ENCODE results near the gene S1PR1. TPM values are rescaled to one million over a fixed set of nuclear protein-coding genes. Genes with fewer than 3 reads are reported as not detected.

S1PR1 gene
- total RNA-seq, 1 experiment from 2014 or later = 0.24 TPM

DNA sequence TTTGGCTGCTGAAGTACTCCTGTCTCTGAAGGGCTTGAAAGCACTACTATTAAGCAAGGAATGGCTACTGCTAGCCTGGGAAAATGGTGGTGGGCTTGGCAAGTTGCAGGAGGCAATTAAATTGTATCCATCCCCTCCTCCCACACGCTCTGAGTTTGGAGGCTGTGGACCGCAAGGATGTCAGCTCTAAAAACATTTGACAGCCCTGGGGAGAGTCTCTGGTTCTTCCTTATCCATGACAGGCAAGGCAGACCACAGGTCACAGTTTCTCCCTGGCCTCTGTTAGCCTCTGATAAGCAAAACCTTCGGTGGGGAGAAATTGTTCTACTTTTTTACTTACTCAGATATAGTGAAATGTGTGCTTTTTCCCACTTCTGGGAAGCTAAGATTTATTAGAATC is 46.6 kb downstream of the S1PR1 start:
- no peaks in the 10 kb centered on the region for H3K9me3 Mint-ChIP-seq
- Histone ChIP-seq H4K8ac (replicated peaks; ENCODE audit: insufficient read length, low read depth, low read length) (no peak overlapping the region), H2BK20ac (ENCODE audit: low read depth, low read length, poor library complexity, severe bottlenecking) (no peak overlapping the region), H2BK120ac (ENCODE audit: low read depth, low read length, poor library complexity, severe bottlenecking) (no peak overlapping the region), H3K9me3 (ENCODE audit: control insufficient read depth, low read depth, low read length) (no peaks in the 10 kb centered on the region), H3K27me3 (ENCODE audit: insufficient read depth, low read length) (no peaks in the 10 kb centered on the region), H3K4ac (ENCODE audit: low read depth, low read length) (no peak overlapping the region), H4K20me1 (ENCODE audit: control insufficient read depth, insufficient read depth, insufficient read length) (no peaks in the 10 kb centered on the region), H3K56ac (ENCODE audit: insufficient read length, low read depth, low read length) (no peak overlapping the region), H4K91ac (ENCODE audit: insufficient read length, low read depth, low read length) (no peak overlapping the region), H3T11ph (ENCODE audit: low read length) (no peak overlapping the region), H2BK12ac (ENCODE audit: insufficient read length, low read depth, low read length) (no peak overlapping the region), H3K79me1 (ENCODE audit: insufficient read depth, low read depth, low read length, poor library complexity, severe bottlenecking) (no peaks in the 10 kb centered on the region), H3K14ac (ENCODE audit: insufficient read depth, low read length) (no peak overlapping the region), H3K23me2 (ENCODE audit: insufficient read length, low read depth, low read length, poor library complexity, severe bottlenecking) (no peaks in the 10 kb centered on the region), H3K4me2 (ENCODE audit: insufficient read depth, insufficient read length, low read length) (no peak overlapping the region), H3K9ac (ENCODE audit: extremely low read depth, insufficient read length, low read length) (no peak overlapping the region), H2AFZ (ENCODE audit: low read length) (no peak overlapping the region), H3K79me2 (ENCODE audit: insufficient read depth, low read length) (no peaks in the 10 kb centered on the region), H3K18ac (ENCODE audit: insufficient read length, low read depth, low read length) (no peak overlapping the region), H2BK5ac (ENCODE audit: insufficient read length, low read length) (no peak overlapping the region), H2AK5ac (ENCODE audit: insufficient read length, low read length) (no peak overlapping the region), H4K5ac (ENCODE audit: insufficient read length, low read depth, low read length) (no peak overlapping the region), H3K23ac (ENCODE audit: insufficient read length, low read depth, low read length) (no peak overlapping the region), H3K4me1 (ENCODE audit: insufficient read depth, low read length) (peaks cover 3% of the 10 kb centered on the region; the same call in 1 of the 2 replicates), H2BK15ac (ENCODE audit: low read depth, low read length) (no peak overlapping the region), H3K27ac (ENCODE audit: insufficient read length, low read depth, low read length) (no peak overlapping the region)
- H3K36me3 Mint-ChIP-seq (ENCODE audit: insufficient read depth in 1 of 3, low read depth in 3 of 3) = no peaks in the 10 kb centered on the region
- WGBS (ENCODE audit: extremely low coverage, insufficient read length, low lambda C conversion rate) = no CpG with 5 or more reads among the region's 3 CpGs
- no peak for DNase-seq
- peaks cover 5% of the 10 kb centered on the region in 2 experiments; a peak in 1 of 4 replicates for H3K4me1 Mint-ChIP-seq
- no peak overlapping the region for H3K4me3 Mint-ChIP-seq
- no peak for TF ChIP-seq CTCF (conservative IDR thresholded peaks at IDR 0.05)
- H3K27me3 Mint-ChIP-seq (ENCODE audit: low read depth) = no peaks in the 10 kb centered on the region; the same call in 1 of the 2 replicates
- no peak overlapping the region for H3K27ac Mint-ChIP-seq

Data from H9 (cell line).